ENCODE measurements around the gene PARD3B.
A peak's percentile ranks its signal among the peaks of the same experiment; 100 is the strongest.

Gene PARD3B

GRCh38 chr2:204901591-204901990, 356.3 kb downstream of the PARD3B start:
- DNase-seq: peak; percentile 35

- DNase-seq: no peak
Observed at GRCh38 chr2:204909791-204910190, 364.5 kb downstream of the PARD3B start.

- DNase-seq: no peak
Observed at GRCh38 chr2:204913312-204913711, 368.0 kb downstream of the PARD3B start.

GRCh38 chr2:204913854-204914464, 368.7 kb downstream of the PARD3B start:
- no peak for DNase-seq

GRCh38 chr2:204914708-204915107, 369.4 kb downstream of the PARD3B start:
- no peak for DNase-seq

GRCh38 chr2:204917089-204917701, 371.9 kb downstream of the PARD3B start:
- DNase-seq: no peak

- DNase-seq: no peak
Observed at GRCh38 chr2:204920776-204921175, 375.5 kb downstream of the PARD3B start.

GRCh38 chr2:204923957-204924356, 378.7 kb downstream of the PARD3B start:
- DNase-seq: no peak

- DNase-seq: no peak
Observed at GRCh38 chr2:204931562-204931961, 386.3 kb downstream of the PARD3B start.

- DNase-seq: no peak
Observed at GRCh38 chr2:204933735-204934374, 388.6 kb downstream of the PARD3B start.

- DNase-seq: no peak
Observed at GRCh38 chr2:204944927-204945326, 399.7 kb downstream of the PARD3B start.

- DNase-seq: no peak
Observed at GRCh38 chr2:204945376-204945775, 400.1 kb downstream of the PARD3B start.

GRCh38 chr2:204946892-204947291, 401.6 kb downstream of the PARD3B start:
- no peak for DNase-seq

GRCh38 chr2:204947405-204947804, 402.1 kb downstream of the PARD3B start:
- DNase-seq: peak; percentile 30

GRCh38 chr2:204948024-204948763, 402.9 kb downstream of the PARD3B start:
- DNase-seq: no peak

- DNase-seq: no peak
Observed at GRCh38 chr2:204948822-204949221, 403.5 kb downstream of the PARD3B start.

GRCh38 chr2:204950695-204951346, 405.5 kb downstream of the PARD3B start:
- no peak for DNase-seq

- DNase-seq: no peak
Observed at GRCh38 chr2:204958371-204958770, 413.1 kb downstream of the PARD3B start.

GRCh38 chr2:204964414-204964813, 419.1 kb downstream of the PARD3B start:
- no peak for DNase-seq

GRCh38 chr2:204966245-204966644, 421.0 kb downstream of the PARD3B start:
- DNase-seq: no peak

- no peak for DNase-seq
Observed at GRCh38 chr2:204967199-204967960, 422.1 kb downstream of the PARD3B start.

- DNase-seq: peak; percentile 38
Observed at GRCh38 chr2:204971206-204971907, 426.1 kb downstream of the PARD3B start.
